SU-DHL-6 (cell line): ENCODE results near the gene CHST6.

ENCODE experiments used
- EZH2phosphoT487 ChIP-seq: fragments of 200-600 bp; sonication (generic), shearing (Covaris generic); conservative IDR thresholded peaks from 2 replicates; pipeline ENCODE4 v1.6.1; 2018; ENCODE audit warnings: mild to moderate bottlenecking, antibody characterized with exemption, low read length, moderate library complexity, mixed read lengths
- TF ChIP-seq, protein P1 (sequence below): fragments of 200-600 bp; sonication (generic); IDR thresholded peaks from one replicate; pipeline ENCODE4 v1.5.1; 2017; ENCODE audit warnings: antibody characterized with exemption, mild to moderate bottlenecking, low read length, moderate library complexity; ENCODE audit not compliant: insufficient read depth, poor library complexity, severe bottlenecking

DNA sequence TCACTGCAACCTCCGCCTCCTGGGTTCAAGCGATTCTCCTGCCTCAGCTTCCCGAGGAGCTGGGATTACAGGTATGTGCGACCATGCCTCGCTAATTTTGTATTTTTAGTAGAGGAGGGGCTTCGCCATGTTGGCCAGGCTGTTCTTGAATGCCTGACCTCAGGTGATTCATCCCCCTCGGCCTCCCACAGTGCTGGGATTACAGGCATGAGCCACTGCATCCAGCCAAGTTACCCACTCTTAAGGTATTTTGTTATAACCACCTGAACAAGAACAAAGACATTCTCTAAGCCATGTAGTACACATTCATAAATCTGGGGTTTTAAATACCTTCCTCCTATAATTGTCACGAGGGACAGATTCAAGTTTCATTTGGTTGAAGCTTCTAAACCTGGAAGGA lies 18.4 kb downstream of the CHST6 start:
- TF ChIP-seq, protein P1, sequence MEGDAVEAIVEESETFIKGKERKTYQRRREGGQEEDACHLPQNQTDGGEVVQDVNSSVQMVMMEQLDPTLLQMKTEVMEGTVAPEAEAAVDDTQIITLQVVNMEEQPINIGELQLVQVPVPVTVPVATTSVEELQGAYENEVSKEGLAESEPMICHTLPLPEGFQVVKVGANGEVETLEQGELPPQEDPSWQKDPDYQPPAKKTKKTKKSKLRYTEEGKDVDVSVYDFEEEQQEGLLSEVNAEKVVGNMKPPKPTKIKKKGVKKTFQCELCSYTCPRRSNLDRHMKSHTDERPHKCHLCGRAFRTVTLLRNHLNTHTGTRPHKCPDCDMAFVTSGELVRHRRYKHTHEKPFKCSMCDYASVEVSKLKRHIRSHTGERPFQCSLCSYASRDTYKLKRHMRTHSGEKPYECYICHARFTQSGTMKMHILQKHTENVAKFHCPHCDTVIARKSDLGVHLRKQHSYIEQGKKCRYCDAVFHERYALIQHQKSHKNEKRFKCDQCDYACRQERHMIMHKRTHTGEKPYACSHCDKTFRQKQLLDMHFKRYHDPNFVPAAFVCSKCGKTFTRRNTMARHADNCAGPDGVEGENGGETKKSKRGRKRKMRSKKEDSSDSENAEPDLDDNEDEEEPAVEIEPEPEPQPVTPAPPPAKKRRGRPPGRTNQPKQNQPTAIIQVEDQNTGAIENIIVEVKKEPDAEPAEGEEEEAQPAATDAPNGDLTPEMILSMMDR = no peak
- TF ChIP-seq EZH2phosphoT487 = no peak
